GM19043 (cell line): ENCODE measurements around the gene DBR1.
A peak's percentile ranks its signal among the peaks of the same experiment; 100 is the strongest.

Experiments
- ATAC-seq: cut with Tn5 transposase; IDR thresholded peaks from one replicate; pipeline ENCODE4 v1.9.1; 2021; ENCODE audit warnings: low read depth; ENCODE audit not compliant: unreplicated experiment

DBR1 gene

GRCh38 chr3:138124706-138125355 is 49.9 kb downstream of the DBR1 start:
- ATAC-seq, result no peak

GRCh38 chr3:138124188-138124587 is 50.5 kb downstream of the DBR1 start:
- ATAC-seq, result no peak

- ATAC-seq, result no peak
Observed at GRCh38 chr3:138119423-138119766, 55.3 kb downstream of the DBR1 start.

- ATAC-seq, result peak; percentile 53
Observed at GRCh38 chr3:138118612-138119422, 55.9 kb downstream of the DBR1 start.

- ATAC-seq, result peak; percentile 77
Observed at GRCh38 chr3:138114988-138115971, 59.4 kb downstream of the DBR1 start, which contains the start of gene DZIP1L. Gene DZIP1L, minus strand, starts transcription at chr3:138115608. Its CDS starts 11,637 bp downstream, at chr3:138103971.

GRCh38 chr3:138114431-138114918 is 60.2 kb downstream of the DBR1 start:
- no peak for ATAC-seq

GRCh38 chr3:138113326-138113725 is 61.4 kb downstream of the DBR1 start:
- no peak for ATAC-seq

GRCh38 chr3:138112362-138112761 is 62.4 kb downstream of the DBR1 start:
- ATAC-seq, result no peak
